ENCODE data around the gene GRM3.
A peak's percentile ranks its signal among the peaks of the same experiment; 100 is the strongest.

- TF ChIP-seq, protein P1, sequence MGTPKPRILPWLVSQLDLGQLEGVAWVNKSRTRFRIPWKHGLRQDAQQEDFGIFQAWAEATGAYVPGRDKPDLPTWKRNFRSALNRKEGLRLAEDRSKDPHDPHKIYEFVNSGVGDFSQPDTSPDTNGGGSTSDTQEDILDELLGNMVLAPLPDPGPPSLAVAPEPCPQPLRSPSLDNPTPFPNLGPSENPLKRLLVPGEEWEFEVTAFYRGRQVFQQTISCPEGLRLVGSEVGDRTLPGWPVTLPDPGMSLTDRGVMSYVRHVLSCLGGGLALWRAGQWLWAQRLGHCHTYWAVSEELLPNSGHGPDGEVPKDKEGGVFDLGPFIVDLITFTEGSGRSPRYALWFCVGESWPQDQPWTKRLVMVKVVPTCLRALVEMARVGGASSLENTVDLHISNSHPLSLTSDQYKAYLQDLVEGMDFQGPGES (IDR thresholded peaks at IDR 0.05; ENCODE audit: low read depth, low read length): no peak
- TF ChIP-seq EZH2phosphoT487 (IDR thresholded peaks at IDR 0.05; ENCODE audit: borderline replicate concordance, low read depth) (no peak), FOSL2 (IDR thresholded peaks at IDR 0.05; ENCODE audit: borderline replicate concordance, low read depth) (no peak), MXI1 (IDR thresholded peaks at IDR 0.05; ENCODE audit: low read depth, low read length) (no peak), YY1 (IDR thresholded peaks at IDR 0.05; ENCODE audit: low read depth) (no peak), RAD21 (IDR thresholded peaks at IDR 0.05; ENCODE audit: low read length) (no peak), EP300 (IDR thresholded peaks at IDR 0.05; ENCODE audit: borderline replicate concordance in 1 of 2, low read depth in 1 of 2, low read length in 1 of 2) (no peak), GABPA (IDR thresholded peaks at IDR 0.05; ENCODE audit: low read depth) (no peak), NRF1 (IDR thresholded peaks at IDR 0.05; ENCODE audit: low read depth, low read length) (no peak), TCF12 (IDR thresholded peaks at IDR 0.05) (peak; percentile 42; the same call in 1 of the 2 replicates), MAX (IDR thresholded peaks at IDR 0.05; ENCODE audit: low read depth) (no peak)
- TF ChIP-seq, protein P2, sequence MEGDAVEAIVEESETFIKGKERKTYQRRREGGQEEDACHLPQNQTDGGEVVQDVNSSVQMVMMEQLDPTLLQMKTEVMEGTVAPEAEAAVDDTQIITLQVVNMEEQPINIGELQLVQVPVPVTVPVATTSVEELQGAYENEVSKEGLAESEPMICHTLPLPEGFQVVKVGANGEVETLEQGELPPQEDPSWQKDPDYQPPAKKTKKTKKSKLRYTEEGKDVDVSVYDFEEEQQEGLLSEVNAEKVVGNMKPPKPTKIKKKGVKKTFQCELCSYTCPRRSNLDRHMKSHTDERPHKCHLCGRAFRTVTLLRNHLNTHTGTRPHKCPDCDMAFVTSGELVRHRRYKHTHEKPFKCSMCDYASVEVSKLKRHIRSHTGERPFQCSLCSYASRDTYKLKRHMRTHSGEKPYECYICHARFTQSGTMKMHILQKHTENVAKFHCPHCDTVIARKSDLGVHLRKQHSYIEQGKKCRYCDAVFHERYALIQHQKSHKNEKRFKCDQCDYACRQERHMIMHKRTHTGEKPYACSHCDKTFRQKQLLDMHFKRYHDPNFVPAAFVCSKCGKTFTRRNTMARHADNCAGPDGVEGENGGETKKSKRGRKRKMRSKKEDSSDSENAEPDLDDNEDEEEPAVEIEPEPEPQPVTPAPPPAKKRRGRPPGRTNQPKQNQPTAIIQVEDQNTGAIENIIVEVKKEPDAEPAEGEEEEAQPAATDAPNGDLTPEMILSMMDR (IDR thresholded peaks at IDR 0.05): no peak
- TF ChIP-seq, protein P3, sequence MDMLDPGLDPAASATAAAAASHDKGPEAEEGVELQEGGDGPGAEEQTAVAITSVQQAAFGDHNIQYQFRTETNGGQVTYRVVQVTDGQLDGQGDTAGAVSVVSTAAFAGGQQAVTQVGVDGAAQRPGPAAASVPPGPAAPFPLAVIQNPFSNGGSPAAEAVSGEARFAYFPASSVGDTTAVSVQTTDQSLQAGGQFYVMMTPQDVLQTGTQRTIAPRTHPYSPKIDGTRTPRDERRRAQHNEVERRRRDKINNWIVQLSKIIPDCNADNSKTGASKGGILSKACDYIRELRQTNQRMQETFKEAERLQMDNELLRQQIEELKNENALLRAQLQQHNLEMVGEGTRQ (IDR thresholded peaks at IDR 0.05; ENCODE audit: borderline replicate concordance, low read depth, low read length): no peak
Observed at GRCh38 chr7:86733783-86734182, 90.1 kb downstream of the GRM3 start.

All from SK-N-SH (cell line).